HG02840 (cell line): ENCODE data around the gene CARHSP1.
"Not testable (repeated sequence)": the region's sequence is repeated elsewhere in the genome, so short reads cannot be mapped to it uniquely, and the experiment has no call there.

Experiments used
- ATAC-seq: cut with Tn5 transposase; IDR thresholded peaks from one replicate; pipeline ENCODE4 v1.9.1; 2021; ENCODE audit warnings: mild to moderate bottlenecking, moderate library complexity, moderate number of reproducible peaks; ENCODE audit not compliant: unreplicated experiment, low FRiP score

The CARHSP1 gene

GRCh38 chr16:8858994-8859912 is 9.6 kb downstream of the CARHSP1 start:
- ATAC-seq: no peak

GRCh38 chr16:8855972-8856371 is 12.8 kb downstream of the CARHSP1 start:
- no peak for ATAC-seq

GRCh38 chr16:8855051-8855786 is 13.6 kb downstream of the CARHSP1 start:
- no peak for ATAC-seq

- no peak for ATAC-seq
Measured at GRCh38 chr16:8854298-8854948, 14.4 kb downstream of the CARHSP1 start.

GRCh38 chr16:8853611-8854010 is 15.2 kb downstream of the CARHSP1 start:
- no peak for ATAC-seq

GRCh38 chr16:8853150-8853549 is 15.7 kb downstream of the CARHSP1 start:
- ATAC-seq: no peak

- no peak for ATAC-seq
Measured at GRCh38 chr16:8852534-8852933, 16.3 kb downstream of the CARHSP1 start.

GRCh38 chr16:8851761-8852403 is 16.9 kb downstream of the CARHSP1 start:
- no peak for ATAC-seq

GRCh38 chr16:8850279-8850885 is 18.4 kb downstream of the CARHSP1 start:
- no peak for ATAC-seq

GRCh38 chr16:8849411-8850011 is 19.3 kb downstream of the CARHSP1 start:
- ATAC-seq: no peak

- ATAC-seq: no peak
Measured at GRCh38 chr16:8848939-8849391, 19.8 kb downstream of the CARHSP1 start.

- no peak for ATAC-seq
Measured at GRCh38 chr16:8848231-8848938, 20.4 kb downstream of the CARHSP1 start.

GRCh38 chr16:8847623-8848022 is 21.2 kb downstream of the CARHSP1 start:
- no peak for ATAC-seq

GRCh38 chr16:8847145-8847544 is 21.7 kb downstream of the CARHSP1 start:
- no peak for ATAC-seq

- no peak for ATAC-seq
Measured at GRCh38 chr16:8846401-8846932, 22.3 kb downstream of the CARHSP1 start.

GRCh38 chr16:8845699-8846298 is 23.0 kb downstream of the CARHSP1 start:
- no peak for ATAC-seq

- not testable (repeated sequence) for ATAC-seq
Measured at GRCh38 chr16:8843296-8843695, 25.5 kb downstream of the CARHSP1 start.

- ATAC-seq: not testable (repeated sequence)
Measured at GRCh38 chr16:8842016-8842415, 26.8 kb downstream of the CARHSP1 start.
